Measurements from ENCODE around the gene OXSM.

GRCh38 chr3:25768851-25769250 is 21.0 kb upstream of the OXSM start:
- TF ChIP-seq CTCF (IDR thresholded peaks at IDR 0.05) (no peak), ZFX (IDR thresholded peaks at IDR 0.05; ENCODE audit: borderline replicate concordance) (no peak)
